Keratinocyte (primary cell): Measurements from ENCODE around the gene ACD. TPM values are rescaled to one million over a fixed set of nuclear protein-coding genes. Genes with fewer than 3 reads are reported as not detected.

Experiments used
- DNase-seq: peaks from one replicate; pipeline ENCODE4 v3.0.0-alpha.2; 2011; ENCODE audit warnings: low read depth, missing footprints, low spot score
- FAIRE-seq: peaks from 2 replicates; lab custom pipeline; 2011; peaks lifted over from hg19 to GRCh38; lab: Jason Lieb, UNC
- H2AFZ ChIP-seq: 2 replicates; pipeline ENCODE4 v1.6.0; 2012; ENCODE audit warnings: low read length, control low read depth, inconsistent platforms; ENCODE audit not compliant: control insufficient read depth
- H3K27ac ChIP-seq: 2 replicates; pipeline ENCODE4 v1.5.1; 2011; ENCODE audit warnings: low read length; ENCODE audit not compliant: control insufficient read depth, insufficient read depth
- H3K27me3 ChIP-seq: 3 replicates; pipeline ENCODE4 v1.6.0; 2011; ENCODE audit warnings: low read length; ENCODE audit not compliant: control insufficient read depth, insufficient read depth; ENCODE audit errors: extremely low read depth
- H3K36me3 ChIP-seq, 2 experiments: 2 replicates in 1 of 2; 3 replicates in 1 of 2; pipeline ENCODE4 v1.5.1; 2011; ENCODE audit warnings: low read length in 2 of 2, mild to moderate bottlenecking in 1 of 2; ENCODE audit not compliant: control insufficient read depth in 2 of 2, insufficient read depth in 2 of 2; ENCODE audit errors: extremely low read depth in 1 of 2
- H3K4me1 ChIP-seq: 3 replicates; pipeline ENCODE4 v1.5.1; 2011; ENCODE audit warnings: low read length; ENCODE audit not compliant: control insufficient read depth, insufficient read depth; ENCODE audit errors: extremely low read depth
- H3K4me2 ChIP-seq: 3 replicates; pipeline ENCODE4 v1.6.0; 2011; ENCODE audit warnings: low read depth, low read length; ENCODE audit not compliant: control insufficient read depth, insufficient read depth; ENCODE audit errors: extremely low read depth
- H3K4me3 ChIP-seq, 3 experiments: fragments of 200-600 bp in 1 of 3; sonication (generic) in 1 of 3; 2 replicates in 2 of 3; 3 replicates in 1 of 3; pipeline ENCODE4 v1.5.1; 2011 to 2016; ENCODE audit warnings: low read length in 3 of 3, mild to moderate bottlenecking in 3 of 3, control low read depth in 2 of 3, inconsistent platforms in 1 of 3, low read depth in 1 of 3, mixed read lengths in 1 of 3, mixed run types in 1 of 3, moderate library complexity in 1 of 3; ENCODE audit not compliant: control insufficient read depth in 2 of 3, insufficient read depth in 2 of 3; ENCODE audit errors: extremely low read depth in 1 of 3
- H3K79me2 ChIP-seq: 2 replicates; pipeline ENCODE4 v1.6.0; 2012; ENCODE audit warnings: low read length; ENCODE audit not compliant: control insufficient read depth, insufficient read depth
- H3K9ac ChIP-seq: 3 replicates; pipeline ENCODE4 v1.6.0; 2011; ENCODE audit warnings: low read length; ENCODE audit not compliant: control insufficient read depth, insufficient read depth; ENCODE audit errors: extremely low read depth
- H3K9me1 ChIP-seq: 3 replicates; pipeline ENCODE4 v1.6.0; 2011; ENCODE audit warnings: low read length; ENCODE audit not compliant: control insufficient read depth, insufficient read depth; ENCODE audit errors: extremely low read depth
- H3K9me3 ChIP-seq: 2 replicates; pipeline ENCODE4 v1.5.1; 2012; ENCODE audit warnings: low read depth, low read length; ENCODE audit not compliant: control insufficient read depth
- H4K20me1 ChIP-seq: 3 replicates; pipeline ENCODE4 v1.6.0; 2011; ENCODE audit warnings: low read length; ENCODE audit not compliant: control insufficient read depth, insufficient read depth; ENCODE audit errors: extremely low read depth
- EZH2 ChIP-seq: IDR thresholded peaks from one replicate; pipeline ENCODE4 v1.6.1; 2012; ENCODE audit warnings: inconsistent platforms, mild to moderate bottlenecking, low read length, moderate library complexity
- dilution Hi-C: fragments of 300-500 bp; cut with MboI; formaldehyde crosslinking; loops from one replicate; pipeline ENCODE4 v1.7.0; 2020; ENCODE audit warnings: low sequenced_read_pairs; ENCODE audit not compliant: extremely low pct_ligation_motif_present
- polyA plus RNA-seq, 5 experiments: library from polyadenylated mRNA; depleted of rRNA in 3 of 5; stranded (reverse) in 3 of 5; stranded (forward) in 1 of 5; unstranded in 1 of 5; fragments of >200 nt; gene quantifications; 1 replicate in 1 of 5; 2 replicates in 3 of 5; 3 replicates in 1 of 5; pipeline versions ENCODE4 v1.2.1 to v1.2.3, GENCODE V29; 2011 to 2012; ENCODE audit warnings: missing spikeins in 2 of 5, low read depth in 1 of 5, low replicate concordance in 1 of 5
- TF ChIP-seq, protein P1 (sequence below), 3 experiments: IDR thresholded peaks in 1 of 3; conservative IDR thresholded peaks in 1 of 3; optimal IDR thresholded peaks in 1 of 3; 2 replicates in 2 of 3; 3 replicates in 1 of 3; pipeline versions ENCODE3 to v1.5.1; 2011; ENCODE audit warnings: low read length in 3 of 3, mild to moderate bottlenecking in 3 of 3, moderate library complexity in 2 of 3, control low read depth in 1 of 3, inconsistent platforms in 1 of 3; ENCODE audit not compliant: insufficient read depth in 2 of 3; ENCODE audit errors: extremely low read depth in 1 of 3

ACD gene
- polyA plus RNA-seq, 1 donor (not counting 4 experiments of a cell fraction or from before 2014, with no cell fraction given) = 12.9 TPM

DNA sequence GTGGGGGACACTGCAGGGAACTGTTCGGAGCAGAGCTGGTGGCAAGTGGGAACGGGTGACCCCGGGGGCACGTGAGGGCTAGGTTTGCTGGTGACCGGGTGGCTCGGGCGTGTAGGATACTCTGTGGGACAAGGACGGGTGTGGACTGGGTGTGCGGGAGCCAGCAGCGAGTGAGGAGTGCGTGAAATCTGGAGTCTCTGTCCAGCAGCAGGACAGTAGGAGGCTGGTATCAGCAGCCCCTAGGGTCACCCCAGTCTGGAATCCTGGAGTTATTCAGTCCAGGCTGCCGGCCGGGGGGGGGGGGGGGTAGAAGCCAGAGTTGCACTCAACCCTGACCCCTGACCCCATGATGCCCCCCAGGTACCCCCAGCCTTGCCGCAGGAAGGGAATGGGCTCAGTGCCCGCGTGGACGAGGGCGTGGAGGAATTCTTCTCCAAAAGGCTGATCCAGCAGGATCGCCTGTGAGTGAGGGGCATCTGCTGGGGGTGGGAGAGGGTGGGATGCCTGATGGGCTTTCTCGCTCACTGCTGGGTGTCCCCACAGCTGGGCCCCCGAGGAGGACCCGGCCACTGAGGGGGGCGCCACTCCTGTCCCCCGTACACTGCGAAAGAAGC, 6.2 kb downstream of the ACD start:
- no peak overlapping the region for H3K4me2 ChIP-seq
- H3K4me3 ChIP-seq = no peak overlapping the region
- peak; percentile 63 for TF ChIP-seq EZH2
- TF ChIP-seq, protein P1, sequence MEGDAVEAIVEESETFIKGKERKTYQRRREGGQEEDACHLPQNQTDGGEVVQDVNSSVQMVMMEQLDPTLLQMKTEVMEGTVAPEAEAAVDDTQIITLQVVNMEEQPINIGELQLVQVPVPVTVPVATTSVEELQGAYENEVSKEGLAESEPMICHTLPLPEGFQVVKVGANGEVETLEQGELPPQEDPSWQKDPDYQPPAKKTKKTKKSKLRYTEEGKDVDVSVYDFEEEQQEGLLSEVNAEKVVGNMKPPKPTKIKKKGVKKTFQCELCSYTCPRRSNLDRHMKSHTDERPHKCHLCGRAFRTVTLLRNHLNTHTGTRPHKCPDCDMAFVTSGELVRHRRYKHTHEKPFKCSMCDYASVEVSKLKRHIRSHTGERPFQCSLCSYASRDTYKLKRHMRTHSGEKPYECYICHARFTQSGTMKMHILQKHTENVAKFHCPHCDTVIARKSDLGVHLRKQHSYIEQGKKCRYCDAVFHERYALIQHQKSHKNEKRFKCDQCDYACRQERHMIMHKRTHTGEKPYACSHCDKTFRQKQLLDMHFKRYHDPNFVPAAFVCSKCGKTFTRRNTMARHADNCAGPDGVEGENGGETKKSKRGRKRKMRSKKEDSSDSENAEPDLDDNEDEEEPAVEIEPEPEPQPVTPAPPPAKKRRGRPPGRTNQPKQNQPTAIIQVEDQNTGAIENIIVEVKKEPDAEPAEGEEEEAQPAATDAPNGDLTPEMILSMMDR (optimal IDR thresholded peaks at IDR 0.05 in 1 of 3, IDR thresholded peaks at IDR 0.05 in 1 of 3, conservative IDR thresholded peaks at IDR 0.05 in 1 of 3; ENCODE audit: extremely low read depth in 1 of 3, insufficient read depth in 2 of 3, low read length in 3 of 3) = no peak
- peaks cover 1% of the 10 kb centered on the region for H3K4me1 ChIP-seq
- no peak for FAIRE-seq
- no peak for DNase-seq
- peaks cover 2% of the 10 kb centered on the region for H3K79me2 ChIP-seq
- H3K9ac ChIP-seq = no peak overlapping the region
- peaks cover 62% of the 10 kb centered on the region for H3K27me3 ChIP-seq
- H2AFZ ChIP-seq = no peak overlapping the region
- peaks cover 0 to 3% of the 10 kb centered on the region in 2 experiments for H3K36me3 ChIP-seq
- H4K20me1 ChIP-seq = peaks cover 2% of the 10 kb centered on the region
- no peak overlapping the region for H3K27ac ChIP-seq
- no peaks in the 10 kb centered on the region for H3K9me3 ChIP-seq
- dilution Hi-C loops = no loop called here
- no peaks in the 10 kb centered on the region for H3K9me1 ChIP-seq

DNA sequence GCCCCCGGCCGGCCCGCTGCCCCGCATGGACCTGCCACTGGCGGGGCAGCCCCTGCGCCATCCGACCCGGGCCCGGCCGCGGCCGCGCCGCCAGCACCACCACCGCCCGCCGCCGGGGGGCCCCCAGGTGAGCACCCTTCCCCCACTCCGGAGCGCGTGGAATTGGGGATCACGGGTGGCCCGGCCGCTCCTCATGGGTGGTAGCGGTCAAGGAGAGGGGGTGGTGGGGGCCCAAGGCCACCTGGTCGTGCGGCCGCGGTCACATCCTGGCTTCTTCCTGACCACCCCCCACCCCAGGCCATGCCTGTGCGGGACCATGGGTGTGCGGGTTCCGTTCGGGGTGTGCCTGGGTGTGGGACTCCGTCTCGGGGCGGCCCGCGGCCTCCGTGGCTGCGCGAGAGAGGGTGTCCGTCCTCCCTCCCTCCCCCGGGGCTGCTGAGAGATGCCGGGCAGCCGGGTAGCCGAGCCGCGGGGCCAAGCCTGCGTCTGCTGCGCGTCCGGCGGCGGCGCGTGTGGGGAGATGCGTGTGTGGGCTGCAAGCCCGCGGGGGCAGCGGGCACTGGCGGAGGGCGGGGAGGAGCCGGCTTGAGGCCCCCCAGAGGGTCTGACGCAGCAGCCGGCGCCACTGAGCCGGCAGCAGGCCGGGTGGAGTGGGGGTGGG, 6.8 kb downstream of the ACD start:
- dilution Hi-C loops = no loop called here
- no peaks in the 10 kb centered on the region for H3K4me1 ChIP-seq
- no peak overlapping the region for H2AFZ ChIP-seq
- H4K20me1 ChIP-seq = peaks cover 2% of the 10 kb centered on the region
- H3K4me3 ChIP-seq = peak overlapping the region in 2 of 3 experiments; percentile 23 to 40
- no peaks in the 10 kb centered on the region for H3K36me3 ChIP-seq
- H3K9me3 ChIP-seq = no peaks in the 10 kb centered on the region
- TF ChIP-seq, protein P1 (optimal IDR thresholded peaks at IDR 0.05 in 1 of 3, IDR thresholded peaks at IDR 0.05 in 1 of 3, conservative IDR thresholded peaks at IDR 0.05 in 1 of 3; ENCODE audit: extremely low read depth in 1 of 3, insufficient read depth in 2 of 3, low read length in 3 of 3) = peak in 2 of 3 experiments; percentile 10 to 21
- peak; percentile 99 for TF ChIP-seq EZH2
- H3K9me1 ChIP-seq = no peaks in the 10 kb centered on the region
- H3K27me3 ChIP-seq = peaks cover 68% of the 10 kb centered on the region
- H3K4me2 ChIP-seq = peak overlapping the region; percentile 62
- FAIRE-seq (no peak), DNase-seq (no peak)
- no peaks in the 10 kb centered on the region for H3K79me2 ChIP-seq
- H3K9ac ChIP-seq = no peak overlapping the region
- no peak overlapping the region for H3K27ac ChIP-seq
